BJ (cell line): ENCODE results near the gene FGFR1OP2. TPM values are rescaled to one million over a fixed set of nuclear protein-coding genes. Genes with fewer than 3 reads are reported as not detected.
A peak's percentile ranks its signal among the peaks of the same experiment; 100 is the strongest.

Experiments used
- CTCF ChIA-PET: fragments of 350-600 bp; formaldehyde crosslinking; extraction: SDS; loops from one replicate; lab custom pipeline; 2021; ENCODE audit warnings: antibody characterized with exemption, inconsistent platforms; lab: Yijun Ruan, JAX
- POLR2A ChIA-PET: fragments of 300-600 bp; sonication (Branson Sonifier 250); formaldehyde crosslinking; extraction: SDS; loops from one replicate; lab custom pipeline; 2021; ENCODE audit warnings: antibody characterized with exemption; lab: Charles Lee
- DNase-seq: peaks from one replicate; pipeline ENCODE4 v3.0.0-alpha.2; 2011; ENCODE audit warnings: low read depth
- H3K27me3 ChIP-seq: 2 replicates; pipeline ENCODE4 v1.6.0; 2011; ENCODE audit warnings: low read length; ENCODE audit not compliant: control insufficient read depth, insufficient read depth
- H3K36me3 ChIP-seq: 2 replicates; pipeline ENCODE4 v1.5.1; 2011; ENCODE audit warnings: low read length; ENCODE audit not compliant: control insufficient read depth, insufficient read depth
- H3K4me3 ChIP-seq: 2 replicates; pipeline ENCODE4 v1.5.1; 2011; ENCODE audit warnings: low read depth, mild to moderate bottlenecking, control low read depth, low read length
- polyA plus RNA-seq: library from polyadenylated mRNA; depleted of rRNA; stranded (reverse); fragments of >200 nt; gene quantifications from 2 replicates; pipeline ENCODE4 v1.2.3, GENCODE V29; 2011
- TF ChIP-seq, protein P1 (sequence below): IDR thresholded peaks from 2 replicates; pipeline ENCODE4 v1.5.1; 2011; ENCODE audit warnings: low read depth, mild to moderate bottlenecking, control low read depth, inconsistent platforms, low read length, moderate library complexity; ENCODE audit not compliant: insufficient read depth

Gene FGFR1OP2
- polyA plus RNA-seq, 1 experiment, result 16.1 TPM

DNA sequence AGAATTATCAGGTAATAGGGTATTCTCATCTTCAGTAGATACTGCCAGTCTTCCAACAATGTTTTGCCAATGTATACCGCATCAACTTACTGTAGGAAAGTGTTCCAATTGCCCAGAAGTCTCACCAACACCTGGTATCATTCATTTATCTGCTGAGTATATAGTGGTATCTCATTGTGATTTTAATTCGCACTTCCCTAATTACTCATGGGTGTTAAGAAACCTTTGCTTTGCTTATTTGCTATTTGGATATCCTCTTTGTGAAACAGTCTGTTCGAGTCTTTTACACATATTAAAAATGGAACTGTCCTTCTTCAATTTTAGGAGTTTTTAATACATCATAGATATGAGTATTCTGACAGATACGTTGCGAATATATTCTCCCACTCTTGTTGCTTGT lies 69.8 kb downstream of the FGFR1OP2 start:
- no peak overlapping the region for H3K4me3 ChIP-seq
- DNase-seq, result no peak
- no peaks in the 10 kb centered on the region for H3K36me3 ChIP-seq
- ChIA-PET CTCF (no interaction called here), POLR2A (no interaction called here)
- TF ChIP-seq, protein P1, sequence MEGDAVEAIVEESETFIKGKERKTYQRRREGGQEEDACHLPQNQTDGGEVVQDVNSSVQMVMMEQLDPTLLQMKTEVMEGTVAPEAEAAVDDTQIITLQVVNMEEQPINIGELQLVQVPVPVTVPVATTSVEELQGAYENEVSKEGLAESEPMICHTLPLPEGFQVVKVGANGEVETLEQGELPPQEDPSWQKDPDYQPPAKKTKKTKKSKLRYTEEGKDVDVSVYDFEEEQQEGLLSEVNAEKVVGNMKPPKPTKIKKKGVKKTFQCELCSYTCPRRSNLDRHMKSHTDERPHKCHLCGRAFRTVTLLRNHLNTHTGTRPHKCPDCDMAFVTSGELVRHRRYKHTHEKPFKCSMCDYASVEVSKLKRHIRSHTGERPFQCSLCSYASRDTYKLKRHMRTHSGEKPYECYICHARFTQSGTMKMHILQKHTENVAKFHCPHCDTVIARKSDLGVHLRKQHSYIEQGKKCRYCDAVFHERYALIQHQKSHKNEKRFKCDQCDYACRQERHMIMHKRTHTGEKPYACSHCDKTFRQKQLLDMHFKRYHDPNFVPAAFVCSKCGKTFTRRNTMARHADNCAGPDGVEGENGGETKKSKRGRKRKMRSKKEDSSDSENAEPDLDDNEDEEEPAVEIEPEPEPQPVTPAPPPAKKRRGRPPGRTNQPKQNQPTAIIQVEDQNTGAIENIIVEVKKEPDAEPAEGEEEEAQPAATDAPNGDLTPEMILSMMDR, result no peak
- H3K27me3 ChIP-seq, result no peaks in the 10 kb centered on the region

- no peaks in the 10 kb centered on the region for H3K27me3 ChIP-seq
- POLR2A ChIA-PET, result interaction anchor here (0.6 kb wide), 1 partner anchor 910 kb away, joined by 3 read pairs; no protein-coding TSS in a partner anchor
- DNase-seq, result no peak
- TF ChIP-seq, protein P1, result no peak
- CTCF ChIA-PET, result no interaction called here
- H3K36me3 ChIP-seq, result no peaks in the 10 kb centered on the region
- no peak overlapping the region for H3K4me3 ChIP-seq
These were observed 71.6 kb downstream of the FGFR1OP2 start for GRCh38 chr12:27009881-27010301.

DNA sequence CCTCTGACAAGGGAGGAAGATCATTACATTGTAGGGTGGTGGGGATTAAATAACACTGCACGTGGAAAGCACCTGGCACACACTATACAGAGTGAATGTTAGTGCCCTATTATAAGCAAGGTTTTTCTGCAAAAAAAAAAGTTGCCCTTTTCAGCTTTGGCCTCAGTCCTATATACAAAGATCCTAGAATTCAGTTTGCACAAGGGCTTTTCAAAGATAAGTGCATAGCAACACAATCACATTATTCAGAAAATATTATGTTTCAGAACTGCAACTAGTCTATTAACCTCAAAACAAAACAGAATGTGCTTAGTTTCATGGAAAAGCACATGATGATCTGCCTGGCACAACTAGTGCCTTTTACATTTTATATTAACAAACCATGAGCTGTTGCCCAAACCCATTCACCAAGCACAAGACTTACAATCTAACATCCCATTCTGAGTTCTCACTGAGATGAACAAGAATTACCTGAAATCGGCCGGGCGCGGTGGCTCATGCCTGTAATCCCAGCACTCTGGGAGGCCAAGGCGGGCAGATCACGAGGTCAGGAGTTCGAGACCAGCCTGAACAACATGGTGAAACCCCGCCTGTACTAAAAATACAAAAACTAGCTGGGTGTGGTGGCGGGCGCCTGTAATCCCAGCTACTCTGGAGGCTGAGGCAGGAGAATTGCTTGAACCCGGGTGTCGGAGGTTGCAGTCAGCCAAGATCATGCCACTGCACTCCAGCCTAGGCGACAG lies 74.1 kb downstream of the FGFR1OP2 start:
- Histone ChIP-seq H3K4me3 (no peak overlapping the region), H3K36me3 (no peaks in the 10 kb centered on the region), H3K27me3 (no peaks in the 10 kb centered on the region)
- CTCF ChIA-PET, result interaction anchor here (1.2 to 3.6 kb wide), 3 partner anchors 9 to 132 kb away, joined by 3 to 31 read pairs (median 12); no protein-coding TSS in a partner anchor
- TF ChIP-seq, protein P1, result no peak
- no peak for DNase-seq
- POLR2A ChIA-PET, result no interaction called here

DNA sequence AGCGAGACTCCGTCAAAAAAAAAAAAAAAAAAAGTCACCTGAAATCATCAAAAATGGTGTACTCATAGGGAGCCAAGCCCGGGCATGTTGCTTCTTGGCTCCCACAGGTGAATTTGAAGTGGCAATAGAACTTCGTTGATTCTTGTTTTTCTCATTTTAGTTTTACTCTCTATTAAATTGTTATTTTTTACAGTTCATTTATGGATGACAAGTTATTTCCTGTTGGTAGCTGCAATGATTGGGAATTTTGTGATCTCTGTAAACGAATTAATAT lies 74.6 kb downstream of the FGFR1OP2 start:
- TF ChIP-seq, protein P1, result no peak
- CTCF ChIA-PET, result interaction anchor here (1.2 to 4.9 kb wide), 8 partner anchors 10 to 293 kb away, joined by 3 to 67 read pairs (median 6); no protein-coding TSS in a partner anchor

DNA sequence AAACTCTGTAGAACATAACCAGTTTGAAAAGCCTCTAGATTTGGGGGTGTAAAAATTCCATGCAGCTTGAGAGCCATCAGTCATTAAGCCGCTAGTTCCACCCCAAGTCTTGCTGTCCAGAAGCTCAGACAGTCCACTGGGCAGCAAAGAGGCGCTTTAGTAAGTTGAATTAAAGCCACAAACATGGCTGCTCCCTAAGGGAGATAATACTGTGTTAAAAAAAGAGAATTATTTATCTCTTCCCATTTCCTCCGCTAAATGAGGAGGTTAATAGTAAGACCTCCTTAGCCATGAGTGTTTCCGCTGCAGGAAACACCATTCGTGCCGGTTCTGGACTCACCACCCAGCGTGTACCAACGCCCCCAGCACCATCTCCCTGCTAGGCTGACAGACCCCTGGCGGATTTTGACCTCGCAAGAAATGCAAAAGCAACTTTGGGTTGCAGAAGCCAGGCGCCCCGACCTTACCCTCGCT lies 75.4 kb downstream of the FGFR1OP2 start:
- TF ChIP-seq, protein P1, result no peak
- no peaks in the 10 kb centered on the region for H3K27me3 ChIP-seq
- no peaks in the 10 kb centered on the region for H3K36me3 ChIP-seq
- H3K4me3 ChIP-seq, result peak overlapping the region; percentile 89
- ChIA-PET POLR2A (interaction anchor here (0.6 kb wide), 1 partner anchor 13 kb away, joined by 6 read pairs; no protein-coding TSS in a partner anchor), CTCF (interaction anchor here (0.7 to 4.9 kb wide), 23 partner anchors 9 to 310 kb away, joined by 3 to 67 read pairs (median 4); partner anchors contain the start of gene MED21)
- no peak for DNase-seq

More for the DNA sequence above, 74.6 kb downstream of the FGFR1OP2 start:
- POLR2A ChIA-PET, result no interaction called here
- no peak overlapping the region for H3K4me3 ChIP-seq
- H3K36me3 ChIP-seq, result no peaks in the 10 kb centered on the region
- H3K27me3 ChIP-seq, result no peaks in the 10 kb centered on the region
- no peak for DNase-seq
